ENCODE measurements around the gene DLX2. TPM values are rescaled to one million over a fixed set of nuclear protein-coding genes. Genes with fewer than 3 reads are reported as not detected.
A peak's percentile ranks its signal among the peaks of the same experiment; 100 is the strongest.

DLX2 gene
- polyA plus RNA-seq, 3 donors, result 0.08 TPM; not detected in 2

GRCh38 chr2:172084395-172084644, 18.4 kb downstream of the DLX2 start:
- peaks cover 96 to 100% (median 98%) of the 10 kb centered on the region in 3 donors for H3K27me3 Mint-ChIP-seq (ENCODE audit: low read depth in 3 of 3)
- H3K9me3 Mint-ChIP-seq, result peaks cover 0 to 82% (median 56%) of the 10 kb centered on the region in 7 donors
- 2% methylated on average over 17 of the region's 17 CpGs for WGBS (ENCODE audit: insufficient coverage)
- H3K4me1 Mint-ChIP-seq, result peaks cover 84% of the 10 kb centered on the region
- TF ChIP-seq, protein P1, sequence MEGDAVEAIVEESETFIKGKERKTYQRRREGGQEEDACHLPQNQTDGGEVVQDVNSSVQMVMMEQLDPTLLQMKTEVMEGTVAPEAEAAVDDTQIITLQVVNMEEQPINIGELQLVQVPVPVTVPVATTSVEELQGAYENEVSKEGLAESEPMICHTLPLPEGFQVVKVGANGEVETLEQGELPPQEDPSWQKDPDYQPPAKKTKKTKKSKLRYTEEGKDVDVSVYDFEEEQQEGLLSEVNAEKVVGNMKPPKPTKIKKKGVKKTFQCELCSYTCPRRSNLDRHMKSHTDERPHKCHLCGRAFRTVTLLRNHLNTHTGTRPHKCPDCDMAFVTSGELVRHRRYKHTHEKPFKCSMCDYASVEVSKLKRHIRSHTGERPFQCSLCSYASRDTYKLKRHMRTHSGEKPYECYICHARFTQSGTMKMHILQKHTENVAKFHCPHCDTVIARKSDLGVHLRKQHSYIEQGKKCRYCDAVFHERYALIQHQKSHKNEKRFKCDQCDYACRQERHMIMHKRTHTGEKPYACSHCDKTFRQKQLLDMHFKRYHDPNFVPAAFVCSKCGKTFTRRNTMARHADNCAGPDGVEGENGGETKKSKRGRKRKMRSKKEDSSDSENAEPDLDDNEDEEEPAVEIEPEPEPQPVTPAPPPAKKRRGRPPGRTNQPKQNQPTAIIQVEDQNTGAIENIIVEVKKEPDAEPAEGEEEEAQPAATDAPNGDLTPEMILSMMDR (IDR thresholded peaks at IDR 0.05), result no peak
- peak overlapping the region; percentile 82 to 91 for H3K4me3 Mint-ChIP-seq
- Histone ChIP-seq H3K9me3 (replicated peaks in 1 of 2; ENCODE audit: control insufficient read depth in 1 of 2, insufficient read depth in 1 of 2, low read length in 2 of 2) (peaks cover 20 to 70% of the 10 kb centered on the region in 2 donors), H3K36me3 (replicated peaks in 1 of 2; ENCODE audit: control insufficient read depth in 1 of 2, insufficient read depth in 2 of 2, low read length in 2 of 2) (no peaks in the 10 kb centered on the region), H3K4me2 (replicated peaks; ENCODE audit: extremely low read depth, low read length, poor library complexity, severe bottlenecking) (peak overlapping the region; percentile 98), H4K20me1 (ENCODE audit: insufficient read depth, low read length) (peaks cover 22% of the 10 kb centered on the region), H3K27ac (ENCODE audit: low read depth in 1 of 2, low read length in 2 of 2) (no peak overlapping the region), H3K79me2 (ENCODE audit: insufficient read depth, low read length) (no peaks in the 10 kb centered on the region), H3K9ac (ENCODE audit: insufficient read depth, low read length, poor library complexity, severe bottlenecking) (peak overlapping the region; percentile 38), H3K4me3 (replicated peaks in 1 of 3; ENCODE audit: low read depth in 2 of 3, low read length in 3 of 3) (peak overlapping the region; percentile 20 to 81 (median 53)), H3K27me3 (ENCODE audit: control insufficient read depth in 2 of 2, insufficient read depth in 2 of 2, low read length in 2 of 2) (peaks cover 90 to 100% of the 10 kb centered on the region in 2 donors), H3K4me1 (ENCODE audit: control insufficient read depth in 1 of 2, insufficient read depth in 2 of 2, low read length in 2 of 2) (peaks cover 76 to 82% of the 10 kb centered on the region in 2 donors), H2AFZ (ENCODE audit: insufficient read depth, low read depth, low read length, poor library complexity, severe bottlenecking) (peak overlapping the region; percentile 80)
- intact Hi-C loops (cut with micrococcal nuclease), result loop anchor here in 1 of 2 donors (2.0 kb wide), 1 partner anchor 18 kb away; the partner anchor contains the start of gene DLX2
- H3K27ac Mint-ChIP-seq, result peak overlapping the region in 1 of 7 donors; percentile 11
- peaks cover 24 to 36% of the 10 kb centered on the region in 2 donors for H3K36me3 Mint-ChIP-seq
- DNase-seq, result no peak

DNA sequence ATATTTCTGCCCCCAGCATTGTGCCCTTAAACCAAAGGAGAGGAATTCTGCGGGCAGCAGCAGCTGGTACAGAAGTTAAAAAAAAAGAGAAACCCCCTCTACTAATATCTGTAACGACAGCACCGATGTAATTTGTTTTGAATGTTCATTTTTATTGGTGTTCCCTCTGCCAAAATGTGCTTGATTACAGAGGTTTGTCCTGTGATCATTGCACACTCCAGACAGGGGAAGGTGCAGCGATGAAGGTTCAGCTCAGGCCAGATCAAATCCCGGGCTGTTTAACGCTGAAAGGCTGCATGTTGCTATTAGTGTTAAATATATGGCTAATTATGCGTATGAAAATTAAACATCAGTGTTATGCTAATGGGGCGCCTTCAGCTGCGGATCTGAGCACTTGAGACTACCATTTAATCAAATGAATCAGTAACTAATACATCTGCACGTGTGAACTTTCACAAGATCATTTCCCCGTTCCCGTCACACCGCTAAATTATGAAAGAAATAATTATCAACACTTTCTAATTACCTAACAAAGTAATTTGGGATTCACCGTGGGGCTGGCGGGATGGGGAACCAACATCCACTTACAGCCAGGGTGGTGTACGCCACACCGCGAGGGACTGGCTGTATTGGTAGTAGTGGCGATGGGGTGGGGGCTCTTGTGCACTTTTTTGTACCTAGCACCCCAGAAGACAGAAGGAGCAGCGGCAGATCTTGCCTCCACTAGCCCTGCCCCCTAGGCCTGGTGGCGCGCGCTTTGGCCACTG, 18.9 kb downstream of the DLX2 start:
- Mint-ChIP-seq H3K4me3 (peak overlapping the region; percentile 82 to 91), H3K27ac (peak overlapping the region in 2 of 7 donors; percentile 6 to 11), H3K36me3 (peaks cover 24 to 39% of the 10 kb centered on the region in 2 donors), H3K27me3 (ENCODE audit: low read depth in 3 of 3) (peaks cover 97 to 100% (median 99%) of the 10 kb centered on the region in 3 donors), H3K4me1 (peaks cover 84% of the 10 kb centered on the region), H3K9me3 (peaks cover 0 to 82% (median 55%) of the 10 kb centered on the region in 7 donors)
- intact Hi-C loops (cut with micrococcal nuclease), result loop anchor here in 1 of 2 donors (2.0 kb wide), 1 partner anchor 19 kb away; the partner anchor contains the start of gene DLX2
- TF ChIP-seq, protein P1 (IDR thresholded peaks at IDR 0.05), result no peak
- Histone ChIP-seq H3K79me2 (ENCODE audit: insufficient read depth, low read length) (no peaks in the 10 kb centered on the region), H3K4me3 (replicated peaks in 1 of 3; ENCODE audit: low read depth in 2 of 3, low read length in 3 of 3) (peak overlapping the region in 2 of 3 experiments; percentile 53 to 81), H3K9me3 (replicated peaks in 1 of 2; ENCODE audit: control insufficient read depth in 1 of 2, insufficient read depth in 1 of 2, low read length in 2 of 2) (peaks cover 20 to 70% of the 10 kb centered on the region in 2 donors), H3K36me3 (replicated peaks in 1 of 2; ENCODE audit: control insufficient read depth in 1 of 2, insufficient read depth in 2 of 2, low read length in 2 of 2) (no peaks in the 10 kb centered on the region), H3K27me3 (ENCODE audit: control insufficient read depth in 2 of 2, insufficient read depth in 2 of 2, low read length in 2 of 2) (peaks cover 89 to 100% of the 10 kb centered on the region in 2 donors), H3K9ac (ENCODE audit: insufficient read depth, low read length, poor library complexity, severe bottlenecking) (peak overlapping the region; percentile 38), H3K4me1 (ENCODE audit: control insufficient read depth in 1 of 2, insufficient read depth in 2 of 2, low read length in 2 of 2) (peaks cover 76 to 82% of the 10 kb centered on the region in 2 donors), H3K4me2 (replicated peaks; ENCODE audit: extremely low read depth, low read length, poor library complexity, severe bottlenecking) (peak overlapping the region; percentile 98), H4K20me1 (ENCODE audit: insufficient read depth, low read length) (peaks cover 22% of the 10 kb centered on the region), H3K27ac (ENCODE audit: low read depth in 1 of 2, low read length in 2 of 2) (no peak overlapping the region), H2AFZ (ENCODE audit: insufficient read depth, low read depth, low read length, poor library complexity, severe bottlenecking) (peak overlapping the region; percentile 80)
- peak in 1 of 3 donors; percentile 23 for DNase-seq
- WGBS (ENCODE audit: insufficient coverage), result 5% methylated on average over 8 of the region's 23 CpGs
